Stimulated activated CD8-positive, alpha-beta memory T cell treated with anti-CD3 and anti-CD28 coated beads, Interleukin-12 subunit alpha, Interleukin-12 subunit beta, amount 100 ng/mL, for 24 hours (primary cell): ENCODE results near the gene SLC8A1.

Experiments used
- DNase-seq: peaks from one replicate; pipeline ENCODE4 v3.0.0-alpha.2; 2020; ENCODE audit errors: extremely low read depth

The SLC8A1 gene

DNA sequence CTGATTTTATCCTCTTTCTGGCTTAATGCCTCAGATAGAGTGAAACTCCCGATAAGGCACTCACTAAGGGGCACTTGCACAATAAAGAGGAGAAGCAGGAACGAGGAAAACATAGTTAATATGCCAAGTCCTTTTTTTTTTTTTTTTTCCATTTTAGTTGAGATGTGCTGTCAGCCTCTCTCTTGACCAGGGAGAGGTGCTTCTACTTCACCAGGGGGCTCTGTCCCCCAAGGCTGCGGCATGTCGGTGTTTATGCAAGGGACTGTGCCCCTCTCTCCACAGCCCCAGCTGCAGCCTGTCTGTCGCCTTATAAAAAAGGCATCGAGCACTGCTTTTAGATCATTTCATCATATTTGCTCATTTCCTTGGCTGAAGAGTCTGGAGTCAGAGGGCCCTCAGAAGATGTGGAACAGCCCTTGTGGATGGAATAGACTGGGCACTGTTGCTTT, 178.1 kb downstream of the SLC8A1 start:
- DNase-seq: no peak

DNA sequence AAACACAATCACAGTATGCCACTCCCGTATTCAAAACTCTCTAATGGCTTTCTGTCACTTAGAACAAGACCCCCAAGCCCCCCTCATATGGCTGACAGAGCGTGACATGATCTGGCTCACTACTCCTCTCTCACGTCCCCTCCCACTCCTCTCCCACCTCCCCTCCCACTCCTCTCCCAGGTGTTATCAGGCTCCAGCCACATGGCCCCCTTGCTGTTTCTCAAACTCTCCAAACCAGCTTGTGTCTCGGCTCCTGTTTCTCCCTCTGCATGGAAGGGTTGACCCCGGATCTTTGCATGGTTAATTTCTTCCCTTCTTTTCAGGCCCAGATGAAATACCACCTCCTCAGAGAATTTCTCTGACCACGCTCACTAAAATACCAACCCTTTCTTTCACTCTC, 180.8 kb downstream of the SLC8A1 start:
- no peak for DNase-seq

DNA sequence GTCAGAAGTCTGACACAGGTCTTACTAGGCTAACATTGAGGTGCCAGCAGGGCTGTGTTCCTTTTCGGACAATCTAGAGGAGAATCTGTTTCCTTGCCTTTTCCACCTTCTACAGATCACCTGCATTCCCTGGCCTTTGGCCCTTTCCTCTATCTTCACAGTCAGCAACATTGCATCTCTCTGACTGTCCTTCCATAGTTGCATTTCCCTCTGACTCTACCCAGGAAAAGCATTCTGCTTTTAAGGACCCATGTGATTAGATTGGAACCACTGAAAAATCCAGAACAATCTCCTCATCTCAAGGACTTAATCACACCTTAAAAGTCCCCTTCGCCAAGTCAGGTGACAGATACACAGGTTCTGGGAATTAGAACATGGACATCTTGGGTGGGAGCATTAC, 181.5 kb downstream of the SLC8A1 start:
- DNase-seq: no peak

DNA sequence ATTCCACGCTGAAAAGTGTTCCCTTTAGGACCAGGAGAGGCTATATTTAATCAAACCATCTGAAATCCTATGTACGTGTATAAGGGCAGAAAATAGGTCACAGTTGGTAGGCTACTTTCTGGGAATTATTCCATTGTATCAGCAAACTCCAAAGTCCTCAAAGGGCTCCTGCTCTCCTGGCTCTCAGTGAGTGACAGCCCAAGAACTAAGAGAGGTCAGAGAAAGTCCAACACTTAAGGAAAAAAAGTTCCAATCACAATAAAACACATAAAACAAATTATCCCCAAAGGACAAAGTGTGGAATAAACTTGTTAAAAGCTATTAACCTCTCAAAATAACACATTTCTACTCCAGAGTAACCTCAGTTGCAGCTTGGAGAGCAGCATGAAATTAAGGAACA, 183.3 kb downstream of the SLC8A1 start:
- no peak for DNase-seq

DNA sequence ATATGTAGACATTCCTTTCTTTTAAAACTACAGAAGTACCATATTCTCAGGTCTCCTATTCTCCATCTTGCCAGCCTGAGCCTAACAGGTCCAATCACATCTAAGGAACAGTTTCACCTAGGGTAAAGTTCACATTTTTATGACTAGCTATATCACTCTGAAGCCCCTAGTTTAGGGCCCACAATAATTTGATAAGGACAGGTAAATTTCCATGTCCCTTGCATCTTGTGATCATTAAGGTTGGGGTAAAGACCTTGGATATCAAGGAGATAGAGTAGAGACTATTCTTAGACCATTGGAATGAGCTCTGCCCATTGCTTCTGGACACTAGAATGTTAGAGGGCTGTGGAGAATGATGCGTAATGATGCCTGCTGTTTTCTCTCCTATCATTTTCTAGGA, 185.7 kb downstream of the SLC8A1 start:
- DNase-seq: no peak

DNA sequence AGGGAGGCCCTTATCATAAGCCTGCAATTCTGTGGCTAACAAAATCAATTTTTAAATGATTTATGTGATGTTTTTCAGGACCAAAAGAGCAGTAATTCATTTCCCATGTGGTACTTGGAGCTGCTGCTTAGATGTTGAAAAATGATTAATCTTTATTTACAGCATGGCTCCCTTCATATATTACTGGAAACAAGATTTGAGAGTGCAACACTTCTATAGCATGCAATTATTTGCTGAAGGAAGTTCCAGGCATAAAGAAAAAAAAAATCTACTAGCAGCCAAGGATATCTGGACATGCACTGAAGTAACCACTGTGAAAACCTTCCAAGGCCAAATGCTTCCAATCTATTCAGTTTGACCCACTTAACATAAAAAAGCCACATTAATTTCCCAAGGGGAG, 186.3 kb downstream of the SLC8A1 start:
- DNase-seq: no peak

DNA sequence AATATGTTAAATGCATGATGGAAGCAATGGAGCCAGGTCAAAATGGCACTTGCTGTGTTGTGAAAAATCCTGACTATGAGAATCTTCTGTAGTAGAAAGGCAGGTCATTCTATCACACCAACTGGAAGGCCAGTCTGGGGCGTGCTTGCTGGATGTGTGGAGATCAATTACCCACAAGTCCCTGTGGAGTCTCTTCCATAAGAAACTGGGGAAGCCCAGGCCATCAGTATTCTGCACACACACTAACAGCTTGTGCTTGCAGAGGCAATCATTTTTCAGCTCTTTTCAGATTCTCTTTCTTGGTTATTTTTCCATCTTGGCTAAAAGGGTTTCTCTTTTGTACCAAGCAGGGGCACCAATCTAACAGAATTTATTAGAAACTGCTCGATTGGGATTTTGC, 190.8 kb downstream of the SLC8A1 start:
- DNase-seq: no peak

DNA sequence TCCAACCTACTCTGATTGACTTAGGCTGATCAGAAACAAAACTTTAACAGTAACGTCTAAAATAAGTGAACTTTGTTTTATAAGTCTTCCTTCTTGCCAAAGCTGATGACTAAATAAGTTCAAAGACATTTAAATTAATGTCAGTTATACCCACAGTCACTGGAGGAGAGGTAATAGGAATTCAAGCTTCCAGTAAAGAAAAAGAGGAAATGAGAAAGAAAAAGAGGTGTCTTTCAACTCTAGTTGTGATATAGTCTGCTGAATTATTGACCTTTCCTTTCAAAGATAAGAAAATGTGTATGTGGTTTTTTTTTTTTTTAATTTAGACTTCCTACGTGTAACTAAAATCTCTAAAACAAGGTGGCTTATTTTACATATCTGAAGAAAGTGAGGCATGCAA, 191.5 kb downstream of the SLC8A1 start:
- DNase-seq: no peak

DNA sequence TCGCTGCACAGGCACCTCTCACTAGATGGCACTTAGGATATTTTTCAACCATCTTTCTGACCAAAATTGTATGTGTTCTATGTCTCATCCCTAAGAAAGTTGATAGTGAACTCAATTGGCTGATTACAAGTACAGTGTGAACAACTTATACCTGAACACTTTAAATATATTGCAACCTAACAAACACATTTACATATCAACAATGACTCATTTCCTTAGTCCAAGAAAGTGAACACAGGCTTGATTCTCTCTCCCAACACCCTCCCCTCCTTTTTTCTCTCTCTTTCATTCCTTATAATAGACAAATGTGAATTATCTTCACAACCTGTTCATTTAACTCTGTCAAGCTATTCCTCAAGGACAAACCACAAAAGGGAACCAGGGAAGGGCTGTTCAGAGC, 192.0 kb downstream of the SLC8A1 start:
- no peak for DNase-seq

DNA sequence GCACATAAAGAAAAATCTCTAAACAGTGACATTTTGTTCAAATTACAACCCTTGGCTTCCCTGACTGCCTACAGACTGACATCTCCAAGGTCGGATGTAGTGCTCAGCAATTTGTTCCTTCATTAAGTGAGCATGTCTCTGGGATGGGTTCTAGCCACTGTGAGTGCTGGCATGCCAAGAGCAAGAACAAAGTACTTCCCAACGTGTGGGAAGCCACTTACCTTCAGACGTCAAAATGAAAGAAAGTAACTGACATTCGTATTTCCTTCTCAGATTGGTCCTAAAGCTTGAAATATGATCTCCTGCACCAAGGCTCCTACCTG, 193.8 kb downstream of the SLC8A1 start:
- no peak for DNase-seq

DNA sequence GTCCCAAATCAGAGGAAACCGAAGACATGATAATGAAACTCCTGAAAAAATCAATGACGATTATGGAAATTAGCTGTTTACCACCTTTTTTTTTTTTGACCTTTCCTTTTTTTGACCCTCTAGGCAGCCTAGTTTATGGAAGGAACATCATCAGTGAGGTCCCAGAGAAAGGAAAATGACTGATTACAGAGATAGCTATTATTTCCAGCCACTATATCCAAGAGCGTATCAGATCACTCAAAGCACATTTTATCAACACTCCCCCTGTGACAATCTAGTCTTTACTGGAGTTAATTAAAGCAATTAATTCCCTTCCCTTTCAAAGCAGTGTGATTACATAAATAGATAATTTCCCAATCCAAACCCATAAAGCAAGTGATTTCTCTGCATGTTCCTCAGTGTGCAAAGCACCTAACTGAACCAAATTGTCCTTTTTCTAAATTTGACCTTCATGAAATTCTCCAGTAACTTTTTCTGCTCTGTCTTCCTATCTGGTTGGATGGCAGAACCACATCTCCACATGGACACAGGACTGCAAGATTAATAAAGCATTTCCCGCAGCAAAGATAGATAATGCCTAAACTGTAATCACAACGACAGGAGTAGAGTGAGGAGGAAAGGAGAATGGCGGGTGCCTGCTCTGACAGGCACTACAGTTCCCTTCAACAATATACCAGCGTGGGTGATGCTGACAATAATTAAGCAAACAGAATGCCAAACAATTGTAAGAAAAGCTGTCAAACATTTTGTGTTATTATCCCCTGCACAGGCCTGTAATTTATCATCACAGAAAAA, 194.4 kb downstream of the SLC8A1 start:
- DNase-seq: no peak

DNA sequence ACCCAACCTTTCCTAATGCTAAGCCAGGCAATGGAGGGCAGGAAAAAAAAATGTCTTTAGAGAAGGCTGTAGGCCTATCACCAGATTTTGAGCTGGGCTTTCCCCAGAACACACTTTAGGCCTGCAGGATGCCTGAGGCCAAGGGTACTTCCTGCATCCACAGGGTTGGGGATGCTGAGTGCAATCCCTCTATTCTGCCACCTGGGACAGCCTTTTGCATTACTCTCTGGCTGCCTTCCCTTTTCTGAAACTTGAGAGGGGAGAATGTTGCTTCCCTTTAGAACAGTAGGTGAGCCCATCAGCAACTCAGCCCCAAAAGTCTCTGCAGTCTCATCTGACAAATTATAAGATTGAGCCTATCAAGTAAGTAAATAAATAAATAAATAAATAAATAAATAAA, 195.2 kb downstream of the SLC8A1 start:
- no peak for DNase-seq

DNA sequence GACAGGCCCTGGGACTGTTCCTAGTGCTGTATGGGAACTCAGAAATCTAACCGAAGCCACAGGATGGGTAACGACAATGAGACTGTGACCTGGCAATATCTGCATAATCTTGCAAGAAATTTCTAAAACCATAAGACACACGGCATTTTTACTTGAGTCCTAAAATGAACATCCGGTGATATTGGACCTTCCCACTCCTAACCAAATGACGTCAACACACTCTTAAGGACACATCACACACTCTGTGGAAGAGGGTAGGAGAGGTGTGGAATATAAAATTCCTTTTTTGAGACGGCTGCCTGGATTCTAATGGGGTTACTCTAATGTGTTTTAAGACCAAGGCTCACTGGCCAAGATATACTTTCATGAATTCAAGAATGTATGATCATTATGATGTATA, 195.9 kb downstream of the SLC8A1 start:
- DNase-seq: no peak

DNA sequence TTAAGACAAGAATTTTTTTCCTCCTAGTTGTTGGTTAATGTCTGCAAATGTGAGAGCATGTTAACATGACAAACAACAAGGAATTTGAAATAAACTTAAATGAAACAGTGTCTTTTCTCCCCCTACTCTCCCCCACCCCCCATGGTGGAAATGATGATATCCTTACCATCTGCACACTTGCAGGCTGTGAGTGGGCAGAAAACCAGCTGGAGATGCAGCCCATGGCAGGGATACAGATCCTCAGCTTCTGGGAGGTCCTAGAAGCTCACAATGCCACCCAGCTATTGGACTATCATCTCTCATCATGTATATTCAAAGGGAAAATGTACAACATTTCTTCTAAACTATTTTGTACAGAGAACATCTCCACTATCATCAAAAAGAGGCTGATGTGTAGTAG, 196.8 kb downstream of the SLC8A1 start:
- no peak for DNase-seq

DNA sequence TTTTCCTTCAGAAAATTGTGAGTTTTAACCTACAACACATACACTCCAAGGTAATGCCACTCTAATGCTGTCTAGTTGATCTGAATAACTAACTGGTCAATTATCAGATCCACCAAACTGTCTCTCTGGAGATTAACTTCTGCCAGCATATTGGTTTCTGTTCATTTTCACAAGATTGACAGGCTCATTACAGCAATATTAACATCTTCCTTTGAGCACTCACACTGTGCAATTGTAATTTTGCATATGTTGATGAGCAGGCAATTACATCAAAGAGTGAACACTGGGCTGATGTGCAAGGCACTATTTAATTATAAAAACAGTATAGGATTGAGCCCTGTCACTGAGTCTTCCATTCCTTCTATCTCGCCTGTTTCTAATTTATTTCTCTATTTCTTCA, 197.3 kb downstream of the SLC8A1 start:
- DNase-seq: no peak

DNA sequence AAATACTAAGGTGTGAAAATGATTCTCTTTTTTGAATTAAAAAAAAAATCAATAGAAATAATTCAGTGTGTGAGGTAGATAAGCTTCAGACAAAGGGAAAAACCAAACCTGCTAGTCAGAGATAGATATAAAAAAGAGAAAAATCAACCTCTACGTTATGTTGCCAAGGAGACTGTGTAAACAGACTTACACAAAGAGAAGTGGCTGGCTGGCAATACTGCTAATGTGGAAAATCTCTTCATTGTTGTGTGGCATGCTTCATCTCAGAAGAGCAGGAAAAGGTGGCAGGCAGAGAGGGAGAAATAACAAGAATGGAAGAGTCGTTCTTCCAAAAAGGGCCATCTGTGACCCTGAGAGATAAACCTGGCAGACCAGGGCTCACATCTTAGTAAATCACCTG, 200.8 kb downstream of the SLC8A1 start:
- DNase-seq: no peak

DNA sequence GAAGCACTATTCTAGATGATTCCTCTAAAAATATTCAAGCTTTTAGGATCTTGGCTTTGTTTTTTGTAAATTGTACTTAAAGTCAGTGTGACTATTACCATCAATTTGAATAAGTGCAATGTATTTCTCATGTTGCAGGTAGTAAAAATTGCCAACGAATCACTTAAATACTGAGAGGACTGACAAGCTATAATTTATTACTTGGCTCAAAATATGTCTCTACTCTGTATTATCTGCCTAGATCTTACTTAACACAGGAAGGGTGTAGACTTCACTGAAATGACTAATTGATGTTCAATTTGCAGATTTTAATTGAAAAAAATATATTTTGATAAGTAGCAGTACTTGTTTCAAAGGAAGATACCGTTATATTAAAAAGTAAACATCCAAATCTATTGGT, 202.3 kb downstream of the SLC8A1 start:
- no peak for DNase-seq

DNA sequence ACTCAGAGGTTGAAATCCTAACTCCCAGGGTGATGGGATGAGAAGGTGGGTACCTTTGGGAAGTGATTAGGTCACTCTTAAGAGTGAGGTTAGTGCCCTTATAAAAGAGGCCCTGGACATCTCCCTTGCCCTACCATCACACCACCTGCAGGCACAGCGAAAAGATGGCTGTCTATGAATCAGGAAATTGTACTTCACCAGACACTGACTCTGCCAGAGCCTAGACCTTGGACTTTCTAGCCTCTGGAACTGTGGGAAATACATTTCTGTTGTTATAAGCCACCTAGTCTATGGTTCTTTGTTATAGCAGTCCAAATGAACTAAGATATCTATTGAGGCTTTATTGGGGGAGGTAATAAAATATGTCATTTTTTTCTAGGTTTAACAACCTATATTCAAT, 203.6 kb downstream of the SLC8A1 start:
- DNase-seq: no peak

DNA sequence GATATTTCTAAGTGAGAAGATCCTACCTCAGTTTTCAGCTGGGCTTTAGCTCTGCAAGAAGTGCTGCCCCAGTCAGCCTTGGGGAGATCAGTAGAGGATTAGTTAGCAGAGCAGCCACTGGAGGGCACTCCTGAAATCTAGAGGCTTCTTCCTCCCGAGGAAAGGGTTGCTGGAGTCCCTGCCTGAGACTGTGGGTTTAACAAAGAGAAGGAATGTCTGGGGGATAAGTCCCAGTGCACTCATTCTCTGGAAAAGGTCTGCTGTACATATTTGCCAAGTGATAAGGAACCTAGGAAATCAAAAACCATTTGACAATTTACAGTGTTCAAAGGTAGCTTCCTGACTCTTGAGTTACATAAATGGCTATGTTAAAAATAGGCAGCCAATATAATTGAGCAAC, 207.2 kb downstream of the SLC8A1 start:
- DNase-seq: no peak

DNA sequence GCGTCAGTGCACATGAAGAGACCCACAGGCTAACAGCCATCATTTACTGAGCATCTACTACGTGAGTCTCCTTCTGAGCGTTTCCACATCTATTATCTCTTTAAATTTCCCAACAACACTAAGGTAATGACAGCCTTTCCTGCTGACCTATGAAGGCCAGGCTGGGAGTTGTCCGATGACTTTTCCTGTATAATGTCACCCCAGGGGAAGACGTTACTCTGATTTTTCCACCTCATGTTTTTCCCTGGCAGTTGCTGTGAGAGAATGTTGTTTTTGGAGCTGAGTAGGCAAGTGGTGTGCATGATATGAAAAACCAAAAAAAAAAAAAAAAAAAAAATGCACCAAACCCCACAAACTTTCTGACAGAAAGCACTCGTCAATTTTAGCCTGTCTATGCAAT, 207.6 kb downstream of the SLC8A1 start:
- no peak for DNase-seq

DNA sequence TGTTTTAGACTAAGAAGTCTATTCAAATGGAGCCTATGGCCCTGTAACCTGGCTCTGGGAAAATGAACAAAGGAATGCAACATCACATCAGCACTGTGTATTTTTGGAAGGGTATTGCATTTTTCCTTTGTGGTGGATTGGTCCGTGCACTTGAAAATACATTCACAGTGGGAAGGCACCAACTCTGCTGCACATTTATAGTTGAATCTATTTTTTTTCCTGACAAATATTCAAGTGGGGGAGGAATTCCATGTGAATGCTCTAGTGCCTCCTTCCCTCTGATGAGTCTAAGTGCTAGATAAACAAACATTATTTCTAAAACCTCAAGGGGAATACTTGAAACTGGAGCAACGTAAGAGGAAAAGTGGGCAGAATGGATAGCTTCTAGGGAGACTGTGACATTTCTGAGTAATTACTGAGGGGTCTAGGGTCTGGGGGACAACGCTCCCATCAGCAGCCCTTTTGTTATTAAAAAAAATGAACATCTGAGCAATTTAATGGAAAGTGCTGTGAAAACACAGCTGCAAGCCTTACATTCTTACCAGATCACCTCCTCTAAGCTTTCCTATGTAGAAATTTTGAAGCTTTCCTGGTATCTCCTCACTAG, 208.2 kb downstream of the SLC8A1 start:
- no peak for DNase-seq

DNA sequence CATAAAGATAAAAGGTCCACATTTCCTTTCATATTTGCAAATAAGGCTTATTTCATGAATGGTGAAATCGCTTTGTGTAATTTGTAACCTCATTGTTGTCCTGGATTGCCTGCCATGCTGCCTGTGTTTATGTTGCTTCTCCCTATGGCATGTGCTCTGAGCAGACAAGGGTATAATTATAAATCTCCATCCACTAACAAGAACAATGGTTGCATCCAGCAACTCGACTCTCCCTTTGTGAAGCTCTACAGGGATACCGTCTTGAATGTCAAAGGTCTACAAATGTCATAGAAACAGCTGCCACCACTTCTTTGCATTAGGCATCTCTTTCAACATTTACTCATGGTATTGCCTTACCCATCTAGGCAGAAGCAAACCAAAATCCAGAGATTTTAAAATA, 209.6 kb downstream of the SLC8A1 start:
- no peak for DNase-seq

DNA sequence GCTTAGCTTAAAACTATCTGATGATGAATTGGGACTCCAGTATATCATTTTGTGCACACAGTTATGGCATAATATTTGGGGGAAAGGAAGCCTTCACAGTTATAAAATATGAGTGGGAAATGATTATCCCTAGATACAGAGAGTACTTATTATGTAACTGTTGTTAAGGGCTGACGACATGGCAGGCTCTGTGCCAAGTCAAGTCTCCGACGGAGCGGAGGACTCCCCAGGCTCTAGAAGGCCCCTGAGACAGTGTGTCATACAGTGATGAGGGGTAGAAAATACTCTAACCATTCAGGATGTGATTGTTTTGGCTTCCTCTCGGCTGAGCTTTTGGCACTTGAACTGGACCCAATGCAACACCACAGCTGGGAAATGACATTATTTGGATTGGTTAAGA, 211.8 kb downstream of the SLC8A1 start:
- DNase-seq: no peak
